AG20443 (cell line): ENCODE measurements around the gene CAMK1D.

Experiments
- DNase-seq: peaks from one replicate; pipeline ENCODE4 v3.0.0; 2012; ENCODE audit warnings: low spot score, mixed read lengths

CAMK1D gene

GRCh38 chr10:12657489-12657888, 308.1 kb downstream of the CAMK1D start:
- no peak for DNase-seq

GRCh38 chr10:12658526-12658925, 309.2 kb downstream of the CAMK1D start:
- DNase-seq: no peak

GRCh38 chr10:12659706-12660105, 310.4 kb downstream of the CAMK1D start:
- DNase-seq: no peak

GRCh38 chr10:12660812-12661211, 311.5 kb downstream of the CAMK1D start:
- no peak for DNase-seq

- DNase-seq: no peak
Observed at GRCh38 chr10:12661671-12662070, 312.3 kb downstream of the CAMK1D start.

- DNase-seq: no peak
Observed at GRCh38 chr10:12663863-12664262, 314.5 kb downstream of the CAMK1D start.

- no peak for DNase-seq
Observed at GRCh38 chr10:12665501-12665900, 316.2 kb downstream of the CAMK1D start.

- no peak for DNase-seq
Observed at GRCh38 chr10:12667052-12667451, 317.7 kb downstream of the CAMK1D start.

- no peak for DNase-seq
Observed at GRCh38 chr10:12668634-12669033, 319.3 kb downstream of the CAMK1D start.

- DNase-seq: no peak
Observed at GRCh38 chr10:12670004-12670403, 320.7 kb downstream of the CAMK1D start.

GRCh38 chr10:12675186-12675585, 325.8 kb downstream of the CAMK1D start:
- no peak for DNase-seq

GRCh38 chr10:12679636-12680035, 330.3 kb downstream of the CAMK1D start:
- no peak for DNase-seq

- DNase-seq: no peak
Observed at GRCh38 chr10:12681252-12681651, 331.9 kb downstream of the CAMK1D start.

GRCh38 chr10:12684784-12685183, 335.4 kb downstream of the CAMK1D start:
- no peak for DNase-seq

- DNase-seq: no peak
Observed at GRCh38 chr10:12685261-12686058, 336.1 kb downstream of the CAMK1D start.

- DNase-seq: no peak
Observed at GRCh38 chr10:12687996-12688395, 338.6 kb downstream of the CAMK1D start.

GRCh38 chr10:12689893-12690292, 340.5 kb downstream of the CAMK1D start:
- no peak for DNase-seq

- DNase-seq: no peak
Observed at GRCh38 chr10:12690525-12691126, 341.3 kb downstream of the CAMK1D start.

GRCh38 chr10:12691596-12691995, 342.2 kb downstream of the CAMK1D start:
- no peak for DNase-seq

- no peak for DNase-seq
Observed at GRCh38 chr10:12697764-12698163, 348.4 kb downstream of the CAMK1D start.

- DNase-seq: peak; percentile 29
Observed at GRCh38 chr10:12699258-12699700, 349.9 kb downstream of the CAMK1D start.

- DNase-seq: no peak
Observed at GRCh38 chr10:12699781-12700556, 350.6 kb downstream of the CAMK1D start.

- no peak for DNase-seq
Observed at GRCh38 chr10:12700557-12700874, 351.2 kb downstream of the CAMK1D start.
